Kidney (tissue), 14 donors: Measurements from ENCODE around the gene PHF14. TPM values are rescaled to one million over a fixed set of nuclear protein-coding genes. Genes with fewer than 3 reads are reported as not detected.

Experiments used
- DNase-seq, 5 donors: peaks; one replicate each; pipeline ENCODE4 v3.0.0-alpha.2; 2013 to 2020
- FAIRE-seq: peaks from 2 replicates; lab custom pipeline; 2012; peaks lifted over from hg19 to GRCh38; lab: Jason Lieb, UNC
- H3K27ac ChIP-seq, 2 donors: one replicate each; pipeline ENCODE4 v1.7.0; 2013; ENCODE audit warnings: low read depth in 2 of 2, low read length in 2 of 2, inconsistent platforms in 1 of 2
- H3K27me3 ChIP-seq: one replicate; pipeline ENCODE4 v1.7.1; 2013; ENCODE audit warnings: low read length, inconsistent platforms; ENCODE audit not compliant: control insufficient read depth, insufficient read depth
- H3K36me3 ChIP-seq, 3 donors: one replicate each; pipeline versions ENCODE4 v1.7.0 to v1.7.1; 2013; ENCODE audit warnings: low read length in 3 of 3, control low read depth in 1 of 3, inconsistent platforms in 1 of 3; ENCODE audit not compliant: insufficient read depth in 3 of 3, control insufficient read depth in 2 of 3
- H3K4me1 ChIP-seq, 3 donors: one replicate each; pipeline versions ENCODE4 v1.7.0 to v1.7.1; 2013; ENCODE audit warnings: low read length in 3 of 3, inconsistent platforms in 1 of 3, low read depth in 1 of 3; ENCODE audit not compliant: control insufficient read depth in 2 of 3, insufficient read depth in 2 of 3
- H3K4me3 ChIP-seq, 3 donors: one replicate each; pipeline versions ENCODE4 v1.7.0 to v1.8.1; 2013; ENCODE audit warnings: low read length in 3 of 3, control low read depth in 1 of 3, inconsistent platforms in 1 of 3
- H3K9ac ChIP-seq, 3 donors: one replicate each; pipeline versions ENCODE4 v1.7.0 to v1.7.1; 2013; ENCODE audit warnings: low read length in 3 of 3, control low read depth in 1 of 3, inconsistent platforms in 1 of 3
- H3K9me3 ChIP-seq, 3 donors: one replicate each; pipeline versions ENCODE4 v1.7.0 to v1.7.1; 2013; ENCODE audit warnings: low read length in 3 of 3, control low read depth in 1 of 3, inconsistent platforms in 1 of 3; ENCODE audit not compliant: control insufficient read depth in 2 of 3, insufficient read depth in 1 of 3
- intact Hi-C: fragments of 100-400 bp; cut with DNase I; formaldehyde crosslinking; loops from one replicate; pipeline ENCODE4 v1.11.1; 2022
- polyA plus RNA-seq: library from polyadenylated mRNA; stranded (reverse); fragments of 350-450 nt; fragmentation: Illumina TruSeq; extraction: RNeasy Lipid Tissue Mini Kit (QIAGEN cat#74804); gene quantifications from one replicate; pipeline ENCODE4 v1.2.3, GENCODE V29; 2014; ENCODE audit warnings: low read depth, low replicate concordance; ENCODE audit not compliant: insufficient read depth
- total RNA-seq: library from RNA; stranded (reverse); fragmentation: NEBNext Ultra II Directional; extraction: Animal tissue kit (Norgen Biotek cat#: 25700); gene quantifications from one replicate; pipeline ENCODE4 v1.2.1, GENCODE V29; 2021
- TF ChIP-seq, protein P1 (sequence below): IDR thresholded peaks from 3 replicates; pipeline ENCODE4 v1.5.1; 2012; ENCODE audit warnings: mild to moderate bottlenecking, moderate library complexity, borderline replicate concordance; ENCODE audit not compliant: insufficient read depth; ENCODE audit errors: extremely low read depth
- donor health status: control.
- donor health status: control.
- donor health status: control.
- donor health status: control.
- donor health status: control.
- donor health status: DM: yes; HTN: yes; CAD: no.
- donor health status: Normal renal cell carcinoma (clear cell type).

Gene PHF14
- total and polyA plus RNA-seq, 2 donors from 2014 or later, result 17.1 to 31.7 TPM

DNA sequence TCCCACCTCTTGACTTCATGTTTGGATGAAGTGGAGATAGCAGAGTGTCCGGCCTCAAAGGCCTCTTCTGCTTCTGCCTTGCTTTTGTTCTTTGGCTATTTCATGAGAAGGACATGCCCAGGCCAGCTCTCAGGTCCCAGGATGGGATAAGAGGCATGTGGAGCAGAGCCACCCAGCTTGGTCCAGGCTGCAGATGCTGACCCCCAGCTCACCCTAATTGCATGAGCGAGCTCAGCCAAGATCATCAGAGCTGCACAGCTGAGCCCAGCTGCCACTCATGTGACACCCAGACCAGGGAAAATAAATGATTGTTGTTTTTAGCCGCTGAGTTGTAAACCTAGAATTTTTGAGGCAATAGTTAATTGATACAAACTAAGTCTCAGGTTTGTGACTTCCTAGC is 230.0 kb downstream of the PHF14 start:
- H3K9me3 ChIP-seq, result no peaks in the 10 kb centered on the region
- H3K4me1 ChIP-seq, result no peaks in the 10 kb centered on the region
- no peak overlapping the region for H3K9ac ChIP-seq
- no peak overlapping the region for H3K27ac ChIP-seq
- FAIRE-seq (no peak), DNase-seq (peak in 3 of 5 donors; percentile 48 to 75 (median 49))
- TF ChIP-seq, protein P1, sequence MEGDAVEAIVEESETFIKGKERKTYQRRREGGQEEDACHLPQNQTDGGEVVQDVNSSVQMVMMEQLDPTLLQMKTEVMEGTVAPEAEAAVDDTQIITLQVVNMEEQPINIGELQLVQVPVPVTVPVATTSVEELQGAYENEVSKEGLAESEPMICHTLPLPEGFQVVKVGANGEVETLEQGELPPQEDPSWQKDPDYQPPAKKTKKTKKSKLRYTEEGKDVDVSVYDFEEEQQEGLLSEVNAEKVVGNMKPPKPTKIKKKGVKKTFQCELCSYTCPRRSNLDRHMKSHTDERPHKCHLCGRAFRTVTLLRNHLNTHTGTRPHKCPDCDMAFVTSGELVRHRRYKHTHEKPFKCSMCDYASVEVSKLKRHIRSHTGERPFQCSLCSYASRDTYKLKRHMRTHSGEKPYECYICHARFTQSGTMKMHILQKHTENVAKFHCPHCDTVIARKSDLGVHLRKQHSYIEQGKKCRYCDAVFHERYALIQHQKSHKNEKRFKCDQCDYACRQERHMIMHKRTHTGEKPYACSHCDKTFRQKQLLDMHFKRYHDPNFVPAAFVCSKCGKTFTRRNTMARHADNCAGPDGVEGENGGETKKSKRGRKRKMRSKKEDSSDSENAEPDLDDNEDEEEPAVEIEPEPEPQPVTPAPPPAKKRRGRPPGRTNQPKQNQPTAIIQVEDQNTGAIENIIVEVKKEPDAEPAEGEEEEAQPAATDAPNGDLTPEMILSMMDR, result no peak
- H3K4me3 ChIP-seq, result no peak overlapping the region
- no peaks in the 10 kb centered on the region for H3K36me3 ChIP-seq
- no peaks in the 10 kb centered on the region for H3K27me3 ChIP-seq
- intact Hi-C loops, result no loop called here

DNA sequence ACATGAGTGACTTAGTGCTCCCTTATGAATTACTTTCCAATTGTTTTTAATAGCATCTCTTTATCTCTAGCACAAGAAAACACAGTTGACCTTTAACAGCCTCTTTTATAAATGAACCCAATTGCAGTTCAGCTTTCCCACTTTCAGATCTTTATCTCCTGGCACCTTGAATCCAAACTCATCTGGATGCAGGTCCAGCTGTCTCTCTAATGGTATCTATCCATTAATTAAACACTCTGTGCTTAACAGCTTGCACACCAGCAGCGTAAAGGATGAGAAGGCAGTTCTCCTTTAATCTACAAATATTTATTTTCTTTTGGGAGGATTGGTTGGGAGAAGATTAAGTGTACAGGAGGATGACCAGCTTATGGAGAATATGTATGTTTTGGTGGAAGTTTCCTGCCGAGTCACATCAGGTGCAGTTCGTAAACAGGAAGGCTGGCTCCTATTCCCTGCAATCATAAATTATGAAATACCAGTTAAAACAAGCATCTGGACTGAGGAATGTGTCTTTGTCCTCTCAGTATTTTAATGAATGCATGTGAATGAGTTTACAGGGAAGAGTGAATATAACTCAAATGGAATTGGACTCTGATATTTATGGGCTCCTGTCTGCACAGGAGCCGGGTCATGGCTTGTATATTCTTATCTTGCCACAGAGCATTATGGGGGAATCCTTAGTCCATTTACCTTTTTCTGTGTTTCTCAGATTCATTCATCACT is 232.7 kb downstream of the PHF14 start:
- TF ChIP-seq, protein P1, result no peak
- intact Hi-C loops, result no loop called here
- Histone ChIP-seq H3K36me3 (no peaks in the 10 kb centered on the region), H3K9me3 (no peaks in the 10 kb centered on the region), H3K27me3 (no peaks in the 10 kb centered on the region), H3K4me3 (no peak overlapping the region), H3K9ac (no peak overlapping the region), H3K27ac (no peak overlapping the region), H3K4me1 (no peaks in the 10 kb centered on the region)
- FAIRE-seq, result no peak
- DNase-seq, result peak in 1 of 5 donors; percentile 62

DNA sequence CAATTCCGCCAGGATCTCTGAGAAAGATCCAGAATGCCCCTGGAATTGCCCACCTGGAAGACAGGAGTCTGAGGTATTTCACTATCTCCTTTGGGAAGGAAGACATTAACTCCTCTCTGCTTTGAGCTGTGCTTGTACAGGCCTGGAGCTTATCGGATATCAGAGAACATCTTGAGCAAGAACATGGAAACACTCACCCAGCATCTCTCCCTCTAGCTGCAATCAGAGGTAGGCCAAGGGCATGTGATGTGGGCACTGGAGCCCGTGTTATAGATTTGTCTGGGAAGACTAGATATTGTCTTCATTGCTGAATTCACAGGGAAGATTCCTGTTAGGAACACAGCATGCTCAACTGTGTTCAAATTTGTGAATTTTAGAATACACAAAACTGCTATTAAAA is 233.9 kb downstream of the PHF14 start:
- H3K9me3 ChIP-seq, result no peaks in the 10 kb centered on the region
- no peak overlapping the region for H3K27ac ChIP-seq
- DNase-seq (no peak), FAIRE-seq (no peak)
- no peak overlapping the region for H3K9ac ChIP-seq
- no peak overlapping the region for H3K4me3 ChIP-seq
- TF ChIP-seq, protein P1, result no peak
- H3K27me3 ChIP-seq, result no peaks in the 10 kb centered on the region
- H3K36me3 ChIP-seq, result no peaks in the 10 kb centered on the region
- no peaks in the 10 kb centered on the region for H3K4me1 ChIP-seq
- intact Hi-C loops, result no loop called here
